Psoas muscle (tissue), 8 donors: ENCODE measurements around the gene HMGCR. TPM values are rescaled to one million over a fixed set of nuclear protein-coding genes. Genes with fewer than 3 reads are reported as not detected.
A peak's percentile ranks its signal among the peaks of the same experiment; 100 is the strongest.

Experiments
- ATAC-seq, 4 donors: fragments of 200-7000 bp; cut with Tn5 transposase; one replicate each; pipeline ENCODE4 v1.9.1; 2020; ENCODE audit warnings: moderate library complexity in 3 of 4, mild to moderate bottlenecking in 2 of 4
- DNase-seq, 2 donors: peaks; one replicate each; pipeline ENCODE4 v3.0.0-alpha.2; 2020
- H3K27ac ChIP-seq: fragments of 200-600 bp; one replicate; pipeline ENCODE4 v1.8.0; 2022
- H3K27me3 ChIP-seq, 3 donors: fragments of 200-600 bp in 1 of 3; one replicate each; pipeline versions ENCODE4 v1.6.1 to v1.8.0; 2013 to 2022; ENCODE audit warnings: low read length in 2 of 3, mild to moderate bottlenecking in 2 of 3, moderate library complexity in 1 of 3; ENCODE audit not compliant: insufficient read depth in 3 of 3
- H3K36me3 ChIP-seq, 2 donors: fragments of 200-600 bp in 1 of 2; one replicate each; pipeline versions ENCODE4 v1.6.1 to v1.8.0; 2013 to 2022; ENCODE audit warnings: low read depth in 1 of 2, mild to moderate bottlenecking in 1 of 2, moderate library complexity in 1 of 2; ENCODE audit not compliant: insufficient read depth in 1 of 2
- H3K4me1 ChIP-seq: fragments of 200-600 bp; one replicate; pipeline ENCODE4 v1.8.0; 2022
- H3K4me3 ChIP-seq: fragments of 200-600 bp; one replicate; pipeline ENCODE4 v1.8.0; 2022; ENCODE audit warnings: mild to moderate bottlenecking
- H3K9me3 ChIP-seq: fragments of 200-600 bp; one replicate; pipeline ENCODE4 v1.8.0; 2022
- WGBS, 3 donors: extraction: QIAGEN DNeasy Blood & Tissue Kit; methylation state at CpG; one replicate each; pipeline versions ENCODE4 v1.1.6 to v1.1.7; 2013; 5-methylcytosine and 5-hydroxymethylcytosine counted together
- intact Hi-C, 2 donors: fragments of 100-400 bp; cut with DNase I; formaldehyde crosslinking; loops; one replicate each; pipeline versions ENCODE4 v1.11.0 to v1.14.2; 2022
- polyA plus RNA-seq, 3 donors: library from polyadenylated mRNA; stranded (reverse); fragments of 200-250 nt; gene quantifications; one replicate each; pipeline ENCODE4 v1.2.3, GENCODE V29; 2013
- total RNA-seq, 4 donors: library from RNA; stranded (reverse); fragmentation: NEBNext Ultra II Directional in 2 of 4; extraction: Animal tissue kit (Norgen Biotek cat#: 25700) in 2 of 4; gene quantifications; one replicate each; pipeline versions ENCODE4 v1.2.1 to v1.2.4, GENCODE V29; 2021 to 2023
- TF ChIP-seq, protein P1 (sequence below): fragments of 200-600 bp; IDR thresholded peaks from one replicate; pipeline ENCODE4 v1.8.0; 2022; ENCODE audit warnings: antibody characterized with exemption
- donor health status: healthy with polysubstance abuse.
- donor health status: DM: no; HTN: no; CAD: no; lungs with moderate emphysema.
- donor health status: Bipolar disorder and iron deficiency.
- donor health status: healthy.
- donor health status: DM: yes; HTN: yes; CAD: no.
- donor health status: DM: no; HTN: no; CAD: no.
- donor health status: DM: no; HTN: no; CAD: no.
- donor health status: DM: yes; HTN: yes; CAD: no.

Gene HMGCR
- total and polyA plus RNA-seq, 7 donors = 2.9 to 11.7 (median 6.3) TPM

DNA sequence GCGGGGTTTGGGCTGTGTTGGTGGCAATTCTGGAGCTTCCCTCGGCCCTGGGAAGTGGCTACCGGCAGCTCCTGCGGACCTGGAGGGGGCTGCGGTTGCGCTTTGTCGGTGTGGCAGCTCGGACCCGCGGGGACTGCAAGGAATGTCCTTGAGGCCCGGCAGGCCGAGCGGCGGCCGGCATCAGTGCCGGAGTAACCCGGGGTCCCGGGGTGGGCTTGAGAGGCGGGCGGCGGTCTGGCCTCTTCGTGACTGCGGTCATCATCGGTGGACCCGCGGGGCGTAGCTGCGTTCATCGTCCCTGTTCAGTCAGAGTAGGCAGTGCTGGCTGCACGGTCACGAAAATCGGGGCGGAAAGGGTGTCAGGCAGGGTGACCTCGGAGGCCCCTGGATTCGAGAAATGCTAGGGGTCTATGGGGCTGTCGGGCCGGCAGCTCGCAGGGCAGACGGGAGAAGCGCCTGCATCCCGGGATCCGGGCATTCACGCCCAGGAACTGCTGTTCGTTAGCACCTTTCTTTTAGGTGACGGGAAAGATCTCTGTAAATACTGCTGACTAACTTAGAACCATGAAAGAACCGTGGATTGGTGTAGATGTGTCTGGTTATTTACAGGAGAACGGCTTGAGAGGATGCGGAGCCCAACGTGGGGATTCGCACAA, 474 bp downstream of the HMGCR start:
- intact Hi-C loops = loop anchor here (2.0 to 10.0 kb wide), 3 partner anchors 101 to 285 kb away; partner anchors contain the start of genes ANKRD31 (in 2 of the 2) and GCNT4 (in 2 of the 2)

DNA sequence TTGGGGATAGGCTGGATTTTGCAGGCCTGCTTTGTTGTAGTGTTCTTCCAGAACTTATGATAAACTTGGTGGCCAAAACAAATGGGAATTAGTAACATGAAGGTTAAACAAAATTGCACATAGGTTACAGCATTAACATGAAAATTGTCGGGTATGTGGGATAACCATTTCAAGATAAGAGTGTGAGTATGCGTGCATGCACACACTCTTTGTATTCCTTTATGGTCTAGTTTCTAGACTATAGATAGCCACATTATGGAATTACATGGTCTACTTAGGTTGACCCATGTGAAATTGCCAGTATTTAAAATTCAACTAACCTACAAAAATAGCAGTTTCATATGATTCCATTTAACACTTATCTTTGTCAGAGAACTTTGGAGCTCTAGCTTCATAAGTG, 1.4 kb downstream of the HMGCR start:
- Histone ChIP-seq H3K4me1 (peaks cover 10% of the 10 kb centered on the region), H3K9me3 (no peaks in the 10 kb centered on the region), H3K36me3 (no peaks in the 10 kb centered on the region), H3K27me3 (no peaks in the 10 kb centered on the region), H3K4me3 (peak overlapping the region; percentile 91), H3K27ac (no peak overlapping the region)
- ATAC-seq (no peak), DNase-seq (no peak)
- intact Hi-C loops = loop anchor here (5.0 to 10.0 kb wide), 2 partner anchors 104 to 286 kb away; partner anchors contain the start of genes GCNT4 (in 2 of the 2) and ANKRD31 (in 1 of the 2)
- TF ChIP-seq, protein P1, sequence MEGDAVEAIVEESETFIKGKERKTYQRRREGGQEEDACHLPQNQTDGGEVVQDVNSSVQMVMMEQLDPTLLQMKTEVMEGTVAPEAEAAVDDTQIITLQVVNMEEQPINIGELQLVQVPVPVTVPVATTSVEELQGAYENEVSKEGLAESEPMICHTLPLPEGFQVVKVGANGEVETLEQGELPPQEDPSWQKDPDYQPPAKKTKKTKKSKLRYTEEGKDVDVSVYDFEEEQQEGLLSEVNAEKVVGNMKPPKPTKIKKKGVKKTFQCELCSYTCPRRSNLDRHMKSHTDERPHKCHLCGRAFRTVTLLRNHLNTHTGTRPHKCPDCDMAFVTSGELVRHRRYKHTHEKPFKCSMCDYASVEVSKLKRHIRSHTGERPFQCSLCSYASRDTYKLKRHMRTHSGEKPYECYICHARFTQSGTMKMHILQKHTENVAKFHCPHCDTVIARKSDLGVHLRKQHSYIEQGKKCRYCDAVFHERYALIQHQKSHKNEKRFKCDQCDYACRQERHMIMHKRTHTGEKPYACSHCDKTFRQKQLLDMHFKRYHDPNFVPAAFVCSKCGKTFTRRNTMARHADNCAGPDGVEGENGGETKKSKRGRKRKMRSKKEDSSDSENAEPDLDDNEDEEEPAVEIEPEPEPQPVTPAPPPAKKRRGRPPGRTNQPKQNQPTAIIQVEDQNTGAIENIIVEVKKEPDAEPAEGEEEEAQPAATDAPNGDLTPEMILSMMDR = no peak
- WGBS, 3 donors = 62 to 71% (median 64%) methylated on average over 2 of the region's 2 CpGs

More for the DNA sequence above, 474 bp downstream of the HMGCR start:
- H3K4me3 ChIP-seq = peak overlapping the region; percentile 91
- H3K27me3 ChIP-seq = no peaks in the 10 kb centered on the region
- H3K36me3 ChIP-seq = no peaks in the 10 kb centered on the region
- WGBS, 3 donors = 0 to 1% (median 1%) methylated on average over 41 to 50 of the region's 50 CpGs
- peak overlapping the region; percentile 82 for H3K27ac ChIP-seq
- DNase-seq = no peak
- no peaks in the 10 kb centered on the region for H3K9me3 ChIP-seq
- H3K4me1 ChIP-seq = peaks cover 10% of the 10 kb centered on the region
- peak; percentile 5 to 40 (median 15) for ATAC-seq
- TF ChIP-seq, protein P1 = no peak

DNA sequence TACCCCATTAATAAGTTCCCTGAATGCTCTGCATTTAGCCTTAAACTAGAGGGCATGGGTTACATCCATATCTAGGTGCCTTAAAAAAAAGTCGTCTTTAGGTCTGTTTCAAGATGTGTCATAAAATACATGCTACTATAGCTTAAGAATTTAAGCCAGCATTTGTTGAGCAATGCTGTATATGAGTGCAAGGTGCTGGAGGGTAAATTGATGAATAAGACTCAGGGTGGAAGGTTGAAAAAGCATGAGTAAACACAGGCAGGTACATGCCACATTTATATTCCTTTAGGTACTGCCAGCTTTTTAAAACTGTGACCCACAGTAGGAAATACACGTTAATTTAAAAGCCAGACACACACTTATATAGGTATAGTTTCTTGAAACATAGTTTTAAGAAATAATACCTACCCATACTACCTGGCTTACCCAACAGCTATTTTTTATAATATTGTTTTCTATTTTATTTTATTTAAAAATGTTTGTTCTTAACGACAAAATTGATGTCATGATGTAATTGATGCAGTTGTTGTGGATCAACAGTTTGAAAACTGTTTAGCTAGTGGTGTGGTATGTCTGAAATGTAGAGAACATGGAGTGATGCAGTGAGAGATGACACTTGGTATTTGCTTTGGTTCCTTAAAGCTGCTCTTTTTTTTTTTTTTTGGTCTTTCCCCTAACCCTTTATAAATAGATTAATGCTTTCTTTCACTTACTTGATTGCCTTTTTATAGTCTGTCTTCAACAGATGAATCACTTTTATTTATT, 3.9 kb downstream of the HMGCR start:
- H3K4me1 ChIP-seq = peaks cover 10% of the 10 kb centered on the region
- TF ChIP-seq, protein P1 = no peak
- intact Hi-C loops = loop anchor here in 1 of 2 donors (10.0 kb wide), 2 partner anchors 344 to 576 kb away; partner anchors contain the start of genes GFM2 and NSA2
- H3K4me3 ChIP-seq = no peak overlapping the region
- no peak for ATAC-seq
- peaks cover 0 to 21% of the 10 kb centered on the region in 2 donors for H3K36me3 ChIP-seq
- H3K9me3 ChIP-seq = no peaks in the 10 kb centered on the region
- WGBS, 3 donors = 68 to 73% (median 71%) methylated on average over 3 of the region's 3 CpGs
- DNase-seq = no peak
- H3K27ac ChIP-seq = no peak overlapping the region
- H3K27me3 ChIP-seq = no peaks in the 10 kb centered on the region

DNA sequence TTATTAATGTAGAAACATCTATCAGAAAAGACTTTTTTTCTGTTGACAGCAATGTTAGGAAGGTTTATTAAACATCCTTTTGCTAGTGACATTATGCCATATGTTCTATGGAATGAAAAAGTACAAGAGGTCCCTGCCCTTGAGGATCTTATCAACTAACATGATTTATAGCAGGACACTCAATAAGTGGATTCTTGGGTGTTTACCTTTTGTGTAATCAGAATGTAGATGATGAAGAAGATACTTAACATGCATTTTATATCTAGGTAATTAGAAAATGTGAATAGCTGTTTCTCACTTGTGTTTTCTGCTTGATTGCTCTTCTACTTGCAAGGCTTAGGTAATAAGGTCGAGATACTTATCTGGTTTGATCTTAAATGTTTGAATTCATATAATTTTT, 4.9 kb downstream of the HMGCR start:
- Histone ChIP-seq H3K36me3 (peaks cover 0 to 31% of the 10 kb centered on the region in 2 donors), H3K27ac (no peak overlapping the region)

More for the DNA sequence above, 4.9 kb downstream of the HMGCR start:
- H3K27me3 ChIP-seq = no peaks in the 10 kb centered on the region
- 82 to 93% (median 88%) methylated on average over 1 of the region's 1 CpG for WGBS, 3 donors
- intact Hi-C loops = loop anchor here in 1 of 2 donors (10.0 kb wide), 2 partner anchors 343 to 577 kb away; partner anchors contain the start of genes GFM2 and NSA2
- H3K9me3 ChIP-seq = no peaks in the 10 kb centered on the region
- TF ChIP-seq, protein P1 = no peak
- peaks cover 10% of the 10 kb centered on the region for H3K4me1 ChIP-seq
- DNase-seq = no peak
- no peak overlapping the region for H3K4me3 ChIP-seq
- ATAC-seq = no peak
